ENCODE results near the gene VWA8. TPM values are rescaled to one million over a fixed set of nuclear protein-coding genes. Genes with fewer than 3 reads are reported as not detected.

Gene VWA8
- total and polyA plus RNA-seq, 2 experiments from 2014 or later, result 6.3 to 24.6 TPM

DNA sequence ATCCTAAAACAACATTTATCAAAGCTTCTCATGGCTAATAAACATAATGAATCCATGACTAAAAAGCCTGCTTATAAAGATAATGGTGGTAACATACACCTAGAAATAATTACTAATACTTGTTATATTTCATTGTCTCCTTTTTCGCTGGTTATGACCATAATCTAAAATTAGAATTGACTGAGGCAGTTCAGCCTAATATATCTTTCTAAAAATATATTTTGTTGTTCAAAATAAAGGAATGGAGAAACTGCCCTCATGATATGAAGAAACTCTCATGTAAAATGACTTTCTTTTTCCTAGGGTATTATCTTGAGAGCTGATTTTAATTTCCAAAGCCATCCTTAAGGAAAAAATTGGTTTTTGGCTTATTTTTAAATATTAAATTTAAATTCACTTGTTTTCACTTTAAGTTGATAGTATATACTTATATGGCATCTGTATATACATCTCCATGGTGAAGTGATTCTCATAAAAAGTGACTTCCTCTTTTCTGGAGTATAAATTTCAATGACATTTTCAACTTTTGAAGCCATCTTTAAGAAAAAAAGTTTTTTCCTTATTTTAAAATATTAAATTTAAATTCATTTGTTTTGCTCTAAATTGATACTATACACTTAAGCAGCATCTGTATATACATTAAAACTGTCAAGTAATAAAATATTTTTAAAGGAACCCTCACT is 204.6 kb downstream of the VWA8 start:
- no peaks in the 10 kb centered on the region for H4K20me1 ChIP-seq (replicated peaks; ENCODE audit: insufficient read depth)
- H3K4me3 ChIP-seq, result no peak overlapping the region
- no peaks in the 10 kb centered on the region for H3K27me3 ChIP-seq (ENCODE audit: insufficient read depth)
- no peaks in the 10 kb centered on the region for H3K36me3 ChIP-seq (ENCODE audit: insufficient read depth)
- H3K79me2 ChIP-seq (replicated peaks; ENCODE audit: insufficient read depth), result no peaks in the 10 kb centered on the region
- Mint-ChIP-seq H3K27ac (no peak overlapping the region), H3K9me3 (no peaks in the 10 kb centered on the region; the same call in 2 of the 3 replicates), H3K4me1 (no peaks in the 10 kb centered on the region), H3K27me3 (ENCODE audit: insufficient read depth, low read depth, poor library complexity) (no peaks in the 10 kb centered on the region), H3K4me3 (no peak overlapping the region), H3K36me3 (ENCODE audit: low read depth) (peaks cover 9% of the 10 kb centered on the region; the same call in 2 of the 3 replicates)
- H3F3A ChIP-seq (replicated peaks; ENCODE audit: low read depth), result no peaks in the 10 kb centered on the region
- TF ChIP-seq ZNF331 (CRISPR knock-in tag; IDR thresholded peaks at IDR 0.05; ENCODE audit: low read depth), result no peak
- TF ChIP-seq NANOG (IDR thresholded peaks at IDR 0.05; ENCODE audit: borderline replicate concordance), result no peak
- TF ChIP-seq REST (IDR thresholded peaks at IDR 0.05; ENCODE audit: unreplicated experiment), result no peak
- TF ChIP-seq STAT1 (IDR thresholded peaks at IDR 0.05; ENCODE audit: unreplicated experiment), result no peak
- TF ChIP-seq POLR2AphosphoS5 (IDR thresholded peaks at IDR 0.05; ENCODE audit: low read depth), result no peak
- TF ChIP-seq, protein P1, sequence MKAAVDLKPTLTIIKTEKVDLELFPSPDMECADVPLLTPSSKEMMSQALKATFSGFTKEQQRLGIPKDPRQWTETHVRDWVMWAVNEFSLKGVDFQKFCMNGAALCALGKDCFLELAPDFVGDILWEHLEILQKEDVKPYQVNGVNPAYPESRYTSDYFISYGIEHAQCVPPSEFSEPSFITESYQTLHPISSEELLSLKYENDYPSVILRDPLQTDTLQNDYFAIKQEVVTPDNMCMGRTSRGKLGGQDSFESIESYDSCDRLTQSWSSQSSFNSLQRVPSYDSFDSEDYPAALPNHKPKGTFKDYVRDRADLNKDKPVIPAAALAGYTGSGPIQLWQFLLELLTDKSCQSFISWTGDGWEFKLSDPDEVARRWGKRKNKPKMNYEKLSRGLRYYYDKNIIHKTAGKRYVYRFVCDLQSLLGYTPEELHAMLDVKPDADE (IDR thresholded peaks at IDR 0.05), result no peak
- no peak for TF ChIP-seq CREB1 (CRISPR knock-in tag; IDR thresholded peaks at IDR 0.05; ENCODE audit: low read depth)
- no peak for TF ChIP-seq CTCF (conservative IDR thresholded peaks at IDR 0.05; ENCODE audit: low read depth in 2 of 2)
- no peak for DNase-seq (ENCODE audit: low spot score)
- ATAC-seq, result no peak
- no peak overlapping the region for H3K4me2 ChIP-seq
- H2AFZ ChIP-seq, result no peak overlapping the region
- no peaks in the 10 kb centered on the region for H3K9me2 ChIP-seq (ENCODE audit: insufficient read depth)
- H3K4me1 ChIP-seq (ENCODE audit: insufficient read depth), result no peaks in the 10 kb centered on the region
- H3K27ac ChIP-seq (ENCODE audit: low read depth), result no peak overlapping the region

Data from GM23338 (cell line).